Fibroblast of villous mesenchyme (primary cell): ENCODE data around the gene ZNF575. TPM values are rescaled to one million over a fixed set of nuclear protein-coding genes. Genes with fewer than 3 reads are reported as not detected.

Experiments used
- DNase-seq: peaks from one replicate; pipeline ENCODE4 v3.0.0-alpha.2; 2010; ENCODE audit warnings: low read depth
- H3K4me3 ChIP-seq: 2 replicates; pipeline ENCODE4 v1.5.1; 2011; ENCODE audit warnings: low read depth, mild to moderate bottlenecking, low read length
- total RNA-seq: library from RNA; depleted of rRNA; stranded (reverse); fragments of >200 nt; gene quantifications from 2 replicates; pipeline ENCODE4 v1.2.3, GENCODE V29; 2012
- TF ChIP-seq, protein P1 (sequence below): IDR thresholded peaks from 2 replicates; pipeline ENCODE4 v1.5.1; 2012; ENCODE audit warnings: low read depth, mild to moderate bottlenecking, low read length; ENCODE audit not compliant: insufficient read depth

The ZNF575 gene
- total RNA-seq, 1 donor: under 0.01 TPM

DNA sequence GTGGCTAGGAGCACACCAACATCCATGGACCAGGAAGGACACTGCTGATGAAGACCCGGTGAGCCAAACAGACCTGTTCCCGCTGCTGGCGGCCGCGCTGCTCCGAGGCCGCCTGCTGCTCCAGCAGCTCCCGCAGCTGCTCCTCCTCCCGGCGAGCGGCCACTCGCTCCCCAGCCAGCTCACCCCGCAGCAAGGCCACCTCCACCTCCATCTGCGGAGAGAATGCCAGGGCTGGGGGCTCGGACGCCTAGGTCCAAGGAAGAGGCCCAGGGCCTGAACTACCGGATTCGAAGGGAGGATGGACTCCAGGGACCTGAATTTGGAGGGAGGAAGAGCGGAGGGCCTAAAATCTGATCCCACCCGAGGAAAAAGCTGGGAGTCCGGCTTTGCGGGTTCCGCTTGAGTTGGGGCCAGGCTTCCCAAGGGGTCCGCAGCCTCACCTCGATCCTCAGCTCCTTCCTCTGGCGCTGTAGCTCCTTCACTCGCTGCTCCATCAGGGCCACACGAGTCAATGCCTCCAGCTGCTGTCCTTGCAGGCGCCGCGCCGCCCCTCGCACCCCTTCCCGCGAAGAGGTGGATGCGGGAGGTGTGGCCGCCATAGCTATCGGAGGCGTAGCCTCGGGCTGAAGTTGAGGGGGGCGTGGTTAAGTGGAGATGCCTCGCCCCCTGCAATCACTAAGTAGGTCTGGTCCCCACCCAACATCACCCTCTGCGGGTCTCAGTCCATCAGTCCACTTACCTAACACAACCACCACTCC, 31.1 kb upstream of the ZNF575 start:
- TF ChIP-seq, protein P1, sequence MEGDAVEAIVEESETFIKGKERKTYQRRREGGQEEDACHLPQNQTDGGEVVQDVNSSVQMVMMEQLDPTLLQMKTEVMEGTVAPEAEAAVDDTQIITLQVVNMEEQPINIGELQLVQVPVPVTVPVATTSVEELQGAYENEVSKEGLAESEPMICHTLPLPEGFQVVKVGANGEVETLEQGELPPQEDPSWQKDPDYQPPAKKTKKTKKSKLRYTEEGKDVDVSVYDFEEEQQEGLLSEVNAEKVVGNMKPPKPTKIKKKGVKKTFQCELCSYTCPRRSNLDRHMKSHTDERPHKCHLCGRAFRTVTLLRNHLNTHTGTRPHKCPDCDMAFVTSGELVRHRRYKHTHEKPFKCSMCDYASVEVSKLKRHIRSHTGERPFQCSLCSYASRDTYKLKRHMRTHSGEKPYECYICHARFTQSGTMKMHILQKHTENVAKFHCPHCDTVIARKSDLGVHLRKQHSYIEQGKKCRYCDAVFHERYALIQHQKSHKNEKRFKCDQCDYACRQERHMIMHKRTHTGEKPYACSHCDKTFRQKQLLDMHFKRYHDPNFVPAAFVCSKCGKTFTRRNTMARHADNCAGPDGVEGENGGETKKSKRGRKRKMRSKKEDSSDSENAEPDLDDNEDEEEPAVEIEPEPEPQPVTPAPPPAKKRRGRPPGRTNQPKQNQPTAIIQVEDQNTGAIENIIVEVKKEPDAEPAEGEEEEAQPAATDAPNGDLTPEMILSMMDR: no peak
- no peak for DNase-seq
- H3K4me3 ChIP-seq: no peak overlapping the region

DNA sequence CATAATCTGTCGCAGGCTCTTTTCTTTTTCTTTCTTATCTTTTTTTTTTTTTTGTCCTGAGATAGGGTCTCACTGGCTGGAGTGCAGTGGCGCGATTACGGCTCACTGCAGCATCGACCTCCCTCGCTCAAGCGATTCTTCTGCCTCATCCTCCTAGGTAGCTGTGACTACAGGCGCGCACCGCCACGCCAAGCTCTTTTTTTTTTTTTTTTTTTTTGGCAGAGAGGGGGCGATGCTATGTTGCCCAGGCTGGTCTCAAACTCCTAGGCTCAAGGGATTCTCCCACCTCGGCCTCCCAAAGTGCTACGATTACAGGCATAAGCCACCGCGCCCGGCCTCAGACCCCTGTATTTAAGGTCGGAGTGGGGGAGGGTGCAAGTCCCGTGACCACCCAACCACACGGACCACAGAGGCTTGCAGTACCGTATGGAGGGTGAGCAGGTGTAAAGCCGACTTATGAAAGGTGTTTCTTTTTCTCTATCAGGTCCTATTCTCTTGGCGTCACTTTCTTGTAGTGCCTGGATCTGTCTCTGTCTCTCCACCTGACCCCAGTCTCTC, 30.5 kb upstream of the ZNF575 start:
- H3K4me3 ChIP-seq: peak overlapping the region; percentile 93

DNA sequence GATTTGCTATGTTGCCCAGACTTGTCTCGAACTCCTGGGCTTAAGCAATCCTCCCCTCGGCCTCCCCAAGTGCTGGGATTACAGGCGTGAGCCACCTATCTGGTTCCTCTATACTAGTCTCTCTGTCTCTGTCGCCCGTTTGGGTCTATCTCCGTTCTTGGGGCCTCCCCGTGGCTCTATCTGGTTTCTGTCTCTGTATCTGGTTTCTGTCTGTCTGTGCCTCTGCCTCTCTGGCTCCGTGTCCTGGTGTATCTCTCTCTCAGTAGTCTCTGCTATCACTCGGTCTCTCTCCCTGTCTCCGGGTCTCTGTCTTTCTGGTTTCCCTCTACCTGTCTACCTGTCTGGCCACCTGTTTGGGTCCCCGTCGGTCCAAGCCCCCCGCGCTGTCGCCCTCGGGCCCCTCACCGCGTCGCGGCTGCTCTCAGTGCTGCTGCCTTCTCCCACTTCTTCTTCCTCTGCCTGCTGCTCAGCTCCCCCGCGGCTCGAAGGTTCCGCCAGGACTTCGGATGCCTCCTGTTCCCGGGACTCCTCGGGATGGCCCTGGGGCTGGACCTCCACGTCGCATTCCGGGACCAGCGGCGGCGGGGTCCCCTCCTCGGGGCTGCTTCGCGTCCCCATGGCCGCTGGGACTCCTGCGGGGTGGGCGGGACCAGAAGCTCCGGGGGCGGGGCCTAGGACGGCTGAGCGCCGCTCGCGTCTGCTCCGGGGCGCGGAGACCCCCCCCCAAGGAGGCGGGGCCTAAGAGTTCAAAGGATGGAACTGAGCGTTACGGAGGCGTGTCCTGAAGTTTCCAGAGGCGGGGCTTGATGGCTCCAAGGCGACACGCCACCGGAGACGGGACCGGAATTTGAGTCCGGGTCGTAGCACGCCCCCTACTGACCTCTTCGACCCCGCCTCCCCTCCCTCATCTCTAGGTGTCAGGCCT, 29.2 kb upstream of the ZNF575 start:
- peak; percentile 90 for DNase-seq
- H3K4me3 ChIP-seq: peak overlapping the region; percentile 93
- TF ChIP-seq, protein P1: peak; percentile 7

More for the DNA sequence above, 30.5 kb upstream of the ZNF575 start:
- DNase-seq: no peak
- TF ChIP-seq, protein P1: no peak

DNA sequence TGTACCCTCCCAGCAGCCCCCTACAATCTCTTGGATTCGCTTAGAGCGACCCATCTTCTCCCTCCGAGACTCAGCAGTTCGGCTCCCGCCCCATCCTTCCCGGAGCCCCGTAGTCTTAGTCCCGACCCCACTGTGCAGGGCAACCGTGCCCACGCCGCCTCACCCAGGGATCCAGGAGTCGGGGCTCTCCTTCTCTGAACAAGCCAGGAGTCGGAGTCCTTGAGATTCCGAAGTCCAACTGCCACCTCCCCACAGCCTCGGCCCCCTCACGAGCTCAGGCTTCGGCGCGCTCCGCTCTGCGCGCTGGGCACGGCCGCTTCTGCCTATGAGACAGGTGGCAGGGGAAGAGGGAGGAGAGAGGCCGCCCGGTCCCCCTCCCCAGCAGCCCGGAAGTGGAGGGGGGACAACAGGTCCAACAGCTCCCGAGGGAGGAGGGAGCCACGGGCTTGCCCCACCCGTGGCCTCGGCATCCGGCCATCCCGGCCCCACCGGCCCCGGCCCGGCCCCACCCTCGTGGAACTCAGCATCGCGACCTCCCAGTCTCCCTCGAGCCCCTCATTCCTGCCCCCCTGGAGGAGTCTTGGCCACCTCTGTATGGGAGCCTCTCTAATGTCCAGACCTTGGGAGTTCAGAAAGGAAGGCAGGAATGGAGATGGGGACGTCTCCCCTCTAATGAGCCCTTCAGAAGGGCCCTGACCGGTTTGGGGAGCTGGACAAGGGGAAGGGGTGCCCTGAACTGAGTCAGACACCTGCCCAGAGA, 28.4 kb upstream of the ZNF575 start, which contains the start of gene PHLDB3:
PHLDB3 (minus strand) TSS at position 321 of the 760 bp plus-strand sequence. CDS start 628 bp downstream, outside the sequence.
- TF ChIP-seq, protein P1: no peak
- DNase-seq: no peak

DNA sequence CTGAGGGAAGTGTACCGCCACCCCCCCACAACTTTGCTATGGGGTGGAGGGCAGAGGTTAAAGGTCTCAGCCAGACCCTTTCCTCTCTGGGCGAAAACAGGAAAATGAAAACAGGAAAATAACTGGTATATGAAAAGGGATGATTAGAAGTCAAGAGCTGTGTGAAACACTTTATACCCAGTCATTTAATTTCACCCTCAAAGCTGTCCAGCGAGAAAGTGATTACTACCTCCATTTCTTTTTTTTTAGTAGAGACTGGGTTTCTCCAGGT, 27.9 kb upstream of the ZNF575 start:
- DNase-seq: no peak
- H3K4me3 ChIP-seq: no peak overlapping the region
- TF ChIP-seq, protein P1: no peak

More for the DNA sequence above, 28.4 kb upstream of the ZNF575 start, which contains the start of gene PHLDB3:
- H3K4me3 ChIP-seq: peak within 1 kb of the TSS; percentile 93

DNA sequence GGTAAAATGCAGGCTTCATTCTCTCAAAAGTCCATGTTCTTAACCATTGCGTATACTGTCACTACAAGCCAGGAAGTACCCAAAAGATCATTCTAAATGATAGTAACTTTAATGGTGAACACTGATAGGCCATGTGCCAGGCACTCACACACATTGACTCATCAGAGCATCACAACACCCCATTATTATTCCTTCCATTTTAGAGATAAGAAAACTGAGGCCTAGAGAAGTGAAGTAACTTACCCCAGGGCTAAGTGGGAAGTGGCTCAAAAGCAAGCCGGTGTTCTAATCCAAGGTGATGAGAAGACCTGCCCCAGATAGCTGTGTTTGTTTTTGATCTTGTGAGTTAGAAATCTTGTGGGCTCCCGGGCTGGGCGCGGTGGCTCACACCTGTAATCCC, 27.0 kb upstream of the ZNF575 start:
- H3K4me3 ChIP-seq: no peak overlapping the region
- DNase-seq: no peak
- TF ChIP-seq, protein P1: no peak
